T-cell (primary cell): Measurements from ENCODE around the gene LCN15. TPM values are rescaled to one million over a fixed set of nuclear protein-coding genes. Genes with fewer than 3 reads are reported as not detected.
"Not testable (repeated sequence)": the region's sequence is repeated elsewhere in the genome, so short reads cannot be mapped to it uniquely, and the experiment has no call there.

ENCODE experiments used
- ATAC-seq, 4 experiments: fragments of 200-7000 bp in 3 of 4; fragments of 150-1000 bp in 1 of 4; cut with Tn5 transposase; replicated peaks in 1 of 4; 1 replicate in 3 of 4; 2 replicates in 1 of 4; pipeline ENCODE4 v1.10.0; 2021; ENCODE audit warnings: moderate library complexity in 3 of 4, mild to moderate bottlenecking in 2 of 4, moderate number of reproducible peaks in 1 of 4
- CTCF ChIA-PET, 2 donors: fragments of 300-600 bp; sonication (Branson Sonifier 250); formaldehyde crosslinking; loops; one replicate each; lab custom pipeline; 2022; ENCODE audit warnings: antibody characterized with exemption in 2 of 2; lab: Charles Lee
- POLR2A ChIA-PET, 2 donors: fragments of 300-600 bp; sonication (Branson Sonifier 250); formaldehyde crosslinking; loops; one replicate each; lab custom pipeline; 2022; ENCODE audit warnings: antibody characterized with exemption in 2 of 2; lab: Charles Lee
- DNase-seq, 35 experiments: peaks; one replicate each; pipeline versions ENCODE4 v3.0.0 to v3.0.0-alpha.2; 2013 to 2023
- H3K27ac ChIP-seq: one replicate; pipeline ENCODE4 v1.5.1; 2013; ENCODE audit warnings: low read length
- H3K27me3 ChIP-seq, 2 experiments: replicated peaks in 1 of 2; 1 replicate in 1 of 2; 2 replicates in 1 of 2; pipeline versions ENCODE4 v1.6.1 to v1.7.0; 2013; ENCODE audit warnings: low read length in 1 of 2, mixed read lengths in 1 of 2; ENCODE audit not compliant: control insufficient read depth in 2 of 2, insufficient read depth in 2 of 2; ENCODE audit errors: extremely low read depth in 1 of 2
- H3K36me3 ChIP-seq, 2 donors: 1 replicate in 1 of 2; 2 replicates in 1 of 2; pipeline versions ENCODE4 v1.6.1 to v1.7.0; 2013; ENCODE audit warnings: low read length in 1 of 2; ENCODE audit not compliant: control insufficient read depth in 2 of 2, insufficient read depth in 1 of 2; ENCODE audit errors: extremely low read depth in 1 of 2
- H3K4me1 ChIP-seq, 2 experiments: 1 replicate in 1 of 2; 2 replicates in 1 of 2; pipeline versions ENCODE4 v1.6.1 to v1.7.0; 2013; ENCODE audit warnings: low read length in 2 of 2, mixed read lengths in 1 of 2; ENCODE audit not compliant: insufficient read depth in 2 of 2, control insufficient read depth in 1 of 2; ENCODE audit errors: extremely low read depth in 1 of 2
- H3K4me3 ChIP-seq, 2 donors: 1 replicate in 1 of 2; 2 replicates in 1 of 2; pipeline versions ENCODE4 v1.5.1 to v1.7.0; 2013; ENCODE audit warnings: mild to moderate bottlenecking in 2 of 2, low read length in 1 of 2, moderate library complexity in 1 of 2; ENCODE audit not compliant: control insufficient read depth in 1 of 2; ENCODE audit errors: extremely low read depth in 1 of 2
- H3K9me3 ChIP-seq: 2 replicates; pipeline ENCODE4 v1.7.0; 2013
- H3K27ac Mint-ChIP-seq, 2 donors: one replicate each; pipeline ENCODE4 v1.8.0; 2020 to 2021; ENCODE audit warnings: mild to moderate bottlenecking in 2 of 2, mixed read lengths in 2 of 2
- H3K27me3 Mint-ChIP-seq, 2 donors: one replicate each; pipeline ENCODE4 v1.8.0; 2021 to 2022; ENCODE audit warnings: mixed read lengths in 2 of 2
- H3K36me3 Mint-ChIP-seq: one replicate; pipeline ENCODE4 v1.8.0; 2021; ENCODE audit warnings: mixed read lengths
- H3K4me1 Mint-ChIP-seq, 3 donors: one replicate each; pipeline ENCODE4 v1.8.0; 2020 to 2022; ENCODE audit warnings: mixed read lengths in 3 of 3, mild to moderate bottlenecking in 1 of 3
- H3K4me3 Mint-ChIP-seq, 3 donors: one replicate each; pipeline ENCODE4 v1.8.0; 2020 to 2022; ENCODE audit warnings: mild to moderate bottlenecking in 3 of 3, mixed read lengths in 3 of 3, moderate library complexity in 3 of 3
- H3K9me3 Mint-ChIP-seq, 3 donors: one replicate each; pipeline ENCODE4 v1.8.0; 2020 to 2022; ENCODE audit warnings: mixed read lengths in 3 of 3
- WGBS: methylation state at CpG from one replicate; pipeline ENCODE4 v1.1.5; 2013; ENCODE audit warnings: missing lambda C conversion rate; ENCODE audit not compliant: insufficient coverage; 5-methylcytosine and 5-hydroxymethylcytosine counted together
- total RNA-seq, 35 experiments: library from RNA in 6 of 35; stranded (reverse) in 6 of 35; fragments of 120-200 nt in 1 of 35; gene quantifications; one replicate each; pipeline versions ENCODE4 v1.2.1 to v1.2.4 and lab custom pipeline; 2013 to 2026

LCN15 gene
- total RNA-seq, 5 donors from 2014 or later (not counting 1 experiment from before 2014, with no cell fraction given): not detected

GRCh38 chr9:136786451-136786850 lies 22.1 kb upstream of the LCN15 start:
- no peaks in the 10 kb centered on the region for H3K36me3 ChIP-seq
- no peak overlapping the region for H3K4me3 Mint-ChIP-seq
- no peaks in the 10 kb centered on the region for H3K9me3 ChIP-seq
- no peak overlapping the region for H3K27ac Mint-ChIP-seq
- DNase-seq (no peak), ATAC-seq (no peak)
- no peaks in the 10 kb centered on the region for H3K36me3 Mint-ChIP-seq
- WGBS: 88% methylated on average over 7 of the region's 10 CpGs
- no peaks in the 10 kb centered on the region for H3K9me3 Mint-ChIP-seq
- peaks cover 6 to 16% (median 9%) of the 10 kb centered on the region in 3 donors for H3K4me1 Mint-ChIP-seq
- H3K27ac ChIP-seq: no peak overlapping the region
- H3K27me3 Mint-ChIP-seq: peaks cover 0 to 3% of the 10 kb centered on the region in 2 donors
- ChIA-PET CTCF (interaction anchor here in 1 of 2 donors (1.1 to 1.9 kb wide), 2 partner anchors 9 to 249 kb away, joined by 3 to 5 read pairs; no protein-coding TSS in a partner anchor), POLR2A (no interaction called here)
- peaks cover 0 to 4% of the 10 kb centered on the region in 2 experiments for H3K27me3 ChIP-seq
- H3K4me1 ChIP-seq: peaks cover 5 to 20% of the 10 kb centered on the region in 2 experiments
- H3K4me3 ChIP-seq: no peak overlapping the region

- H3K9me3 ChIP-seq, H3K36me3 ChIP-seq, H3K36me3 Mint-ChIP-seq, H3K27ac Mint-ChIP-seq, H3K9me3 Mint-ChIP-seq, H3K27ac ChIP-seq, POLR2A ChIA-PET, DNase-seq, H3K27me3 Mint-ChIP-seq, H3K4me3 ChIP-seq, H3K27me3 ChIP-seq, H3K4me3 Mint-ChIP-seq, ATAC-seq: not testable (repeated sequence)
- H3K4me1 ChIP-seq: peaks cover 5 to 15% of the 10 kb centered on the region in 2 experiments
- peaks cover 6 to 16% (median 9%) of the 10 kb centered on the region in 3 donors for H3K4me1 Mint-ChIP-seq
- 89% methylated on average over 14 of the region's 23 CpGs for WGBS
- CTCF ChIA-PET: interaction anchor here in 1 of 2 donors (1.1 to 1.9 kb wide), 2 partner anchors 8 to 249 kb away, joined by 3 to 5 read pairs; no protein-coding TSS in a partner anchor
Observed at GRCh38 chr9:136785565-136786355, 21.4 kb upstream of the LCN15 start.

- DNase-seq: peak in 1 of 35 experiments; percentile 28
- Histone ChIP-seq H3K27me3 (peaks cover 0 to 4% of the 10 kb centered on the region in 2 experiments), H3K27ac (no peak overlapping the region), H3K4me3 (no peak overlapping the region), H3K36me3 (no peaks in the 10 kb centered on the region), H3K9me3 (no peaks in the 10 kb centered on the region), H3K4me1 (peaks cover 0 to 8% of the 10 kb centered on the region in 2 experiments)
- Mint-ChIP-seq H3K9me3 (no peaks in the 10 kb centered on the region), H3K36me3 (no peaks in the 10 kb centered on the region), H3K4me1 (peaks cover 0 to 11% (median 5%) of the 10 kb centered on the region in 3 donors), H3K4me3 (no peak overlapping the region), H3K27me3 (peaks cover 0 to 3% of the 10 kb centered on the region in 2 donors), H3K27ac (no peak overlapping the region)
- 80% methylated on average over 2 of the region's 6 CpGs for WGBS
- ATAC-seq: peak in 3 of 4 experiments; percentile 36 to 60 (median 39)
- ChIA-PET POLR2A (no interaction called here), CTCF (no interaction called here)
Observed at GRCh38 chr9:136784997-136785361, 20.7 kb upstream of the LCN15 start.

- H3K4me1 Mint-ChIP-seq: peaks cover 0 to 11% (median 5%) of the 10 kb centered on the region in 3 donors
- no CpG with 5 or more reads among the region's 9 CpGs for WGBS
- DNase-seq: peak in 2 of 35 experiments; percentile 4 to 43
- H3K27me3 ChIP-seq: peaks cover 0 to 7% of the 10 kb centered on the region in 2 experiments
- POLR2A ChIA-PET: no interaction called here
- ATAC-seq: no peak
- peaks cover 0 to 3% of the 10 kb centered on the region in 2 donors for H3K27me3 Mint-ChIP-seq
- H3K4me3 ChIP-seq: no peak overlapping the region
- H3K36me3 Mint-ChIP-seq: no peaks in the 10 kb centered on the region
- peaks cover 0 to 6% of the 10 kb centered on the region in 2 experiments for H3K4me1 ChIP-seq
- no peaks in the 10 kb centered on the region for H3K36me3 ChIP-seq
- no peaks in the 10 kb centered on the region for H3K9me3 Mint-ChIP-seq
- H3K27ac ChIP-seq: no peak overlapping the region
- CTCF ChIA-PET: interaction anchor here in 1 of 2 donors (0.5 kb wide), 1 partner anchor 283 kb away, joined by 3 read pairs; no protein-coding TSS in a partner anchor
- H3K27ac Mint-ChIP-seq: no peak overlapping the region
- H3K9me3 ChIP-seq: no peaks in the 10 kb centered on the region
- no peak overlapping the region for H3K4me3 Mint-ChIP-seq
Observed at GRCh38 chr9:136784249-136784996, 20.1 kb upstream of the LCN15 start.

DNA sequence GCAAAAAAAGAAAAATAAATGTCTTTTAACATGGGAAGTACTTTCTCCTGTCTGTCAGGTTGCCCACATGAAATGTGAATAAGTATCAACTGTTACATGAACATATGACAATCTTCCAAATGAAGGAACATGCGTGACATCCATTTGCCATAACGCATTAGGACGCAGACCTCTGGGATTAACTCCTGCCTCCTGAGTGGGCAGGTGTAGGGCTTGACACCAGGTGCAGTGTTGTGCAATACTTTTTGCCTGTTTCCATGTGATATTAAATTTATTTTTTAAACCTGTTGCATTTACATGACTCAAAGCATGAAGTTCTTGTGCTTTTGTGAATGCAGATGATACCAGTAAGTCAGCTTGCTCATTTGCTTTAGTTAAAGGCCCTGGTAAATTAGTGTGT lies 18.1 kb upstream of the LCN15 start:
- no peaks in the 10 kb centered on the region for H3K9me3 ChIP-seq
- no peak for ATAC-seq
- Mint-ChIP-seq H3K27me3 (peaks cover 8 to 17% of the 10 kb centered on the region in 2 donors), H3K27ac (no peak overlapping the region), H3K9me3 (no peaks in the 10 kb centered on the region), H3K36me3 (no peaks in the 10 kb centered on the region), H3K4me3 (no peak overlapping the region), H3K4me1 (peaks cover 0 to under 1% (median under 1%) of the 10 kb centered on the region in 3 donors)
- ChIA-PET POLR2A (no interaction called here), CTCF (no interaction called here)
- H3K27me3 ChIP-seq: peaks cover 0 to 20% of the 10 kb centered on the region in 2 experiments
- no peak overlapping the region for H3K4me3 ChIP-seq
- H3K27ac ChIP-seq: no peak overlapping the region
- no CpG with 5 or more reads among the region's 3 CpGs for WGBS
- no peak for DNase-seq
- H3K4me1 ChIP-seq: peaks cover 0 to under 1% of the 10 kb centered on the region in 2 experiments
- no peaks in the 10 kb centered on the region for H3K36me3 ChIP-seq

- no peak overlapping the region for H3K27ac Mint-ChIP-seq
- 59% methylated on average over 4 of the region's 5 CpGs for WGBS
- H3K4me1 Mint-ChIP-seq: no peaks in the 10 kb centered on the region
- DNase-seq (no peak), ATAC-seq (no peak)
- H3K27me3 Mint-ChIP-seq: peaks cover 8 to 22% of the 10 kb centered on the region in 2 donors
- no peaks in the 10 kb centered on the region for H3K9me3 Mint-ChIP-seq
- POLR2A ChIA-PET: no interaction called here
- CTCF ChIA-PET: no interaction called here
- H3K4me3 Mint-ChIP-seq: no peak overlapping the region
- Histone ChIP-seq H3K27ac (no peak overlapping the region), H3K9me3 (no peaks in the 10 kb centered on the region), H3K27me3 (peaks cover 0 to 27% of the 10 kb centered on the region in 2 experiments), H3K4me1 (no peaks in the 10 kb centered on the region), H3K36me3 (no peaks in the 10 kb centered on the region), H3K4me3 (no peak overlapping the region)
- no peaks in the 10 kb centered on the region for H3K36me3 Mint-ChIP-seq
Observed at GRCh38 chr9:136779808-136780207, 15.5 kb upstream of the LCN15 start.
